Measurements from ENCODE around the gene MEI1.
"Not testable (repeated sequence)": the region's sequence is repeated elsewhere in the genome, so short reads cannot be mapped to it uniquely, and the experiment has no call there.

MEI1 gene

DNA sequence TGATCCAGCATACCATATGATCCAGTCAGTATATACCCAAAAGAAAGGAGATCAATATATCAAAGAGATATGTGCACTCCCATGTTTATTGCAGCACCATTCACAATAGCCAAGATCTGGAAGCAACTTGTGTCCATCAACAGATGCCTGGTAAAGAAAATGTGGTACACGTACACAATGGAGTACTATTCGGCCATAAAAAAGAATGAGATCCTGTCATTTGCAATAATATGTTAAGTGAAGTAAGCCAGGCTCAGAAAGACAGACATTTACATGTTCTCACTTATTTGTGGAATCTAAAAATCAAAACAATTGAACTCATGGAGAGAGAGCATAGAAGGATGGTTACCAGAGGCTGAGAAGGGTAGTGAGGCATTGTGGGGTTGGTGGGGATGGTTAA, 37.6 kb upstream of the MEI1 start:
- Histone ChIP-seq H3K4me3 (ENCODE audit: low read depth in 1 of 2, low read length in 2 of 2) (no peak overlapping the region), H3K27me3 (ENCODE audit: control insufficient read depth in 1 of 2, insufficient read depth in 2 of 2, low read length in 2 of 2) (no peaks in the 10 kb centered on the region), H3K27ac (ENCODE audit: low read depth, low read length) (no peak overlapping the region), H3K4me1 (ENCODE audit: insufficient read depth, low read length) (peaks cover under 1% of the 10 kb centered on the region), H3K36me3 (ENCODE audit: insufficient read depth, low read length) (peaks cover 73% of the 10 kb centered on the region), H3K9ac (ENCODE audit: low read length) (no peak overlapping the region), H3K9me3 (ENCODE audit: low read length) (no peaks in the 10 kb centered on the region)

DNA sequence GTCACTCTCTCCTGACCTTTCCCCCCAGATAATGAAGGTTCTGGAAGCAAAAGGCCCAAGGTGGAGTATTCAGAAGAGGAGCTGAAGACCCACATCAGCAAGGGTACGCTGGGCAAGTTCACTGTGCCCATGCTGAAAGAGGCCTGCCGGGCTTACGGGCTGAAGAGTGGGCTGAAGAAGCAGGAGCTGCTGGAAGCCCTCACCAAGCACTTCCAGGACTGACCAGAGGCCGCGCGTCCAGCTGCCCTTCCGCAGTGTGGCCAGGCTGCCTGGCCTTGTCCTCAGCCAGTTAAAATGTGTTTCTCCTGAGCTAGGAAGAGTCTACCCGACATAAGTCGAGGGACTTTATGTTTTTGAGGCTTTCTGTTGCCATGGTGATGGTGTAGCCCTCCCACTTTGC, 35.7 kb upstream of the MEI1 start:
- peaks cover 56% of the 10 kb centered on the region for H3K36me3 ChIP-seq (ENCODE audit: insufficient read depth, low read length)
- H3K4me3 ChIP-seq (ENCODE audit: low read depth in 1 of 2, low read length in 2 of 2); H3K9me3 ChIP-seq (ENCODE audit: low read length); H3K9ac ChIP-seq (ENCODE audit: low read length); H3K27me3 ChIP-seq (ENCODE audit: control insufficient read depth in 1 of 2, insufficient read depth in 2 of 2, low read length in 2 of 2); H3K27ac ChIP-seq (ENCODE audit: low read depth, low read length); H3K4me1 ChIP-seq (ENCODE audit: insufficient read depth, low read length): not testable (repeated sequence)

DNA sequence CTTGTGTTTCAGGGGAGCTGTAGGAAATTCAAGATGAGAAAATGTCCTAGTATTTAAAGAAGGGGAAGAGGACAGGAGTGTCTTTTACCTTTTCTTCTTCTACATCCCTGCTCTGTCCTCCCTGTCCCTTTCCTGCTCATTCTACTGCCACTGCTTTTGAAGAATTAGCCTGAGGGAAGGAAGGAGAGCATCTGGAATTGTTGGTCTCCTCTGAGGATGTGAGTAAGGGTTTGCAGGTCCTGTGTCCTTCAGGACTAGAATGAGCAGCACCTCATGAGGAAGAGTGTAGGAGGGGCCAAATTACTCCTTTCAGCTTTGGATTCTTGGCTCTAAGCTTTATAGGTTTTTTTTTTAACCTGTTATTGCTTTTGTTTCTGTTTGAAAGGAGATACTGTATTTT, 34.8 kb upstream of the MEI1 start:
- Histone ChIP-seq H3K4me1 (ENCODE audit: insufficient read depth, low read length) (peaks cover 9% of the 10 kb centered on the region), H3K36me3 (ENCODE audit: insufficient read depth, low read length) (peaks cover 47% of the 10 kb centered on the region), H3K9ac (ENCODE audit: low read length) (no peak overlapping the region), H3K4me3 (ENCODE audit: low read depth in 1 of 2, low read length in 2 of 2) (no peak overlapping the region), H3K9me3 (ENCODE audit: low read length) (no peaks in the 10 kb centered on the region), H3K27me3 (ENCODE audit: control insufficient read depth in 1 of 2, insufficient read depth in 2 of 2, low read length in 2 of 2) (no peaks in the 10 kb centered on the region), H3K27ac (ENCODE audit: low read depth, low read length) (no peak overlapping the region)

DNA sequence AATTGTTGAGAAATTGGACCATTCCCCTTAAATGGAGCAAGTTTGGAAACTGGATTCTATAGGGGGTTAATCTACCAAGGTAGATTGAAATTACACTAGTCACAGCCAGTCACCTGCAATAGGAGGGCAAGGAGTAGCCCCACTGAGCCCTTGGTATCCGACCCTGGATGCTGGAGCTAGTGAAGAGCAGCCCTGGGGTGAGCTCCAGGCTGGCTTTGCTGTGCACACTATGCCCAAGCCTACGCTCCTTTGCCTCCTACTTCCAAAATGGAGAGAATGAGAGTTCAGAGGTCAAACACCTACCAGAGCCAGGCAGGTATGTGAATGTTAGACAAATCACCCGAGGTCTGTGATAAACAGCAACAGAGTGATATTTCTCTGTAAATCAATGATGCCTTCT, 34.4 kb upstream of the MEI1 start:
- no peaks in the 10 kb centered on the region for H3K9me3 ChIP-seq (ENCODE audit: low read length)
- H3K36me3 ChIP-seq (ENCODE audit: insufficient read depth, low read length), result peaks cover 43% of the 10 kb centered on the region
- no peak overlapping the region for H3K9ac ChIP-seq (ENCODE audit: low read length)
- no peaks in the 10 kb centered on the region for H3K27me3 ChIP-seq (ENCODE audit: control insufficient read depth in 1 of 2, insufficient read depth in 2 of 2, low read length in 2 of 2)
- no peak overlapping the region for H3K27ac ChIP-seq (ENCODE audit: low read depth, low read length)
- H3K4me3 ChIP-seq (ENCODE audit: low read depth in 1 of 2, low read length in 2 of 2), result no peak overlapping the region
- peaks cover 9% of the 10 kb centered on the region for H3K4me1 ChIP-seq (ENCODE audit: insufficient read depth, low read length)

DNA sequence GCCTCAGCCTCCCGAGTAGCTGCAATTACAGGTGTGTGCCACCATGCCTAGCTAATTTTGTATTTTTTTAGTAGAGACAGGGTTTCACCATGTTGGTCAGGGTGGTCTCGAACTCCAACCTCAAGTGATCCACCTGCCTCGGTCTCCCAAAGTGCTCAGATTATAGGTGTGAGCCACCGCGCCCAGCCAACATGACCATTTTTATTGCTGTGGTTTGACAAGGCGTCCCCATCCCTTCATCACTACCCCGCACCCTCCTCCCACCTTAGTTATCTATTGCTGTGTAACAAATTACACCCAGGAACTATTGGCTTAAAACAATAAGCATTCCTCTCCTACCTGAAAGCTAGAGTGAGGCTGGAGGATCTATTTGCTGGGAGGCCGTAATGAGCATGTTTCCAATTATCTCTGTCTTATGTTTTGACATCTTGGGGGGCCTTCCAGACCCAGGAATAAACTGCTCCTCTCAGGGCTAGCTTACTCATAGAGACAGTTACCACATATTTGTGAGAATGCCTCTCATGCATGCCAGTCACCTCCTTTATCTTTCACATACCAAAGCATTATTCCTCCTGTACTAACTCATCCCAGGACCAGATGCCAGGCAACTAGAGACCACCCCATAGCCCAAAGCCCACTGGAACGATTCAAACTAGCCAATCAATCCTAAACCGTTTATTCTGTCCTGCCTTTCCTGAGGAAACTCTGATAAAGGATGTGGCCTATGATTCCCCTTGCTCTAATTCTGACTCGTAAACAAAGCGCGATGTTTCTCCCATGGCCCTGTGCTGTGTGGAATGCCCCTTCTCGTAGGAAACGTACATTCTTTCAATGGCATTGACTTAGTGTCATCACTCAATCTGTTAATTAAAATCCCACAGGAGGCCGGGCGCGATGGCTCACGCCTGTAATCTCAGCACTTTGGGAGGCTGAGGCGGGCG, 30.1 kb upstream of the MEI1 start:
- H3K4me3 ChIP-seq (ENCODE audit: low read depth in 1 of 2, low read length in 2 of 2), result no peak overlapping the region
- no peak overlapping the region for H3K9ac ChIP-seq (ENCODE audit: low read length)
- no peak overlapping the region for H3K27ac ChIP-seq (ENCODE audit: low read depth, low read length)
- H3K9me3 ChIP-seq (ENCODE audit: low read length), result no peaks in the 10 kb centered on the region
- peaks cover 9% of the 10 kb centered on the region for H3K4me1 ChIP-seq (ENCODE audit: insufficient read depth, low read length)
- H3K36me3 ChIP-seq (ENCODE audit: insufficient read depth, low read length), result peaks cover 12% of the 10 kb centered on the region
- no peaks in the 10 kb centered on the region for H3K27me3 ChIP-seq (ENCODE audit: control insufficient read depth in 1 of 2, insufficient read depth in 2 of 2, low read length in 2 of 2)

DNA sequence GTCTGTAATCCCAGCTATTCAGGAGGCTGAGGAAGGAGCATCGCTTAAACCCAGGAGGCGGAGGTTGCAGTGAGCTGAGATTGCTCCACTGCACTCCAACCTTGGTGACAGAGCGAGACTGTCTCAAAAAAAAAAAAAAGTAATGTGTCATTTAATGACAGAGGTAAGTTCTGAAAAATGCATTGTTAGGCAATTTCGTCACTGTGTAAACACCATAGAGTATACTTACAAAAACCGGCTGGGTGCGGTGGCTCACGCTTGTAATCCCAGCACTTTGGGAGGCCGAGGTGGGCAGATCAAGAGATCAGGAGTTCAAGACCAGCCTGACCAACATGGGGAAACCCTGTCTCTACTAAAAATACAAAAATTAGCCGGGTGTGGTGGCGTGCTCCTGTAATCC, 27.2 kb upstream of the MEI1 start:
- H3K9ac ChIP-seq (ENCODE audit: low read length); H3K27ac ChIP-seq (ENCODE audit: low read depth, low read length); H3K27me3 ChIP-seq (ENCODE audit: control insufficient read depth in 1 of 2, insufficient read depth in 2 of 2, low read length in 2 of 2); H3K4me3 ChIP-seq (ENCODE audit: low read depth in 1 of 2, low read length in 2 of 2); H3K9me3 ChIP-seq (ENCODE audit: low read length); H3K4me1 ChIP-seq (ENCODE audit: insufficient read depth, low read length): not testable (repeated sequence)
- H3K36me3 ChIP-seq (ENCODE audit: insufficient read depth, low read length), result peaks cover 18% of the 10 kb centered on the region

DNA sequence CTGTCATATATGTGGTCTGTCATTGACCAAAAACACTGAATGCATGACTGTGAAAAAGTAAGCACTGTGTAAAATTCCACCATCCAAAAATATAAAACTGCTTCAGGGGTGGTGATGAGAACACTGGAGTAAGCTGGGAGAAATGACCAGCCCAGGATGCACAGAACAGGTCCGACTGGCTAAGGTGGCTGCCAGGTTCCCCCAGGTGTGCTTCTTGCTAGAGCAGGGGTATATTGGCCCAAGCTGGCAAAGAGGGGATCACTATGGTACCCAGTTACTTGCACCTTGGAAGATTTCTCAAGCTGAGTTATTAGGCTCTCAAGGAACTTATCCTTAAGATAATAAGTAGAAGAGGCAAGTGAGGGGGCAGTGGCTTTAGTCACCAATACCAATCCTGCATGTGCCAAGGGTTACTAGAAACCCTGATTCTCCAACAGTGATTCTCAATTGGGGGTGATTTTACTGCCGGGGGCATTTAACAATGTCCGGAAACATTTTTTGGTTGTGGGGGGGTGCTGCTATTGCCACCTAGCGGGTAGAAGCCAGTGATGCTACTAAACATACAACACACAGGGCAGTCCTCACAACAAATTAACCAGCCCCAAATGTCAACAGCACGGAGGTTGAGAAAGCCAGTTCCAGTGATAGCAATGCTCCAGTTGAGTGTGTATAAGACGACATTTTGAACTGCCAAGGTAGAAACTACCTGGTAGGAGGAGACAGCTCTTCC, 26.4 kb upstream of the MEI1 start:
- Histone ChIP-seq H3K36me3 (ENCODE audit: insufficient read depth, low read length) (peaks cover 18% of the 10 kb centered on the region), H3K9ac (ENCODE audit: low read length) (no peak overlapping the region), H3K27me3 (ENCODE audit: control insufficient read depth in 1 of 2, insufficient read depth in 2 of 2, low read length in 2 of 2) (no peaks in the 10 kb centered on the region), H3K4me3 (ENCODE audit: low read depth in 1 of 2, low read length in 2 of 2) (no peak overlapping the region), H3K9me3 (ENCODE audit: low read length) (no peaks in the 10 kb centered on the region), H3K27ac (ENCODE audit: low read depth, low read length) (no peak overlapping the region), H3K4me1 (ENCODE audit: insufficient read depth, low read length) (no peaks in the 10 kb centered on the region)

DNA sequence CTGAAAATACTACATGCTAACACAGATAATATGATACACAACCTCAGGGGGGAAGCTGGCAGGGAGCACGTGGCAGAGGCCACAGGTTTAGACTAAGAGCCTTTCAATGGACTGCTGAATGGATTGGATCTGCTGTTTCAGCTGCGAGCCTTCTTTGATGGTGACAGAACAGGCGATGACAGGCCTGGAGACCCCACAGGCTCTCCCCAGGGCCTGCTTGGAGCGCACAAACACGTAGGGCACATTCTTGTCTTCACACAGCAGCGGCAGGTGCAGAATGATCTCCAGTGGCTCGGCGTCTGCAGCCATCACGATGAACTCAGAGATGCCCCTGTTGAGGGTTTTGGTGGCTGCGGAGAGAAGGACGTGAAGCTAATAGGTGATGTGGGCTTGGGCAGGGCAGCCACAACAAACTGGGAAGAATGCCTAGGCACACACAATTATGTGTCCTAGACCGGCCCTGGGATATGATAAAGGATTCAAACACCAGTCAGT, 24.4 kb upstream of the MEI1 start:
- no peak overlapping the region for H3K4me3 ChIP-seq (ENCODE audit: low read depth in 1 of 2, low read length in 2 of 2)
- no peak overlapping the region for H3K9ac ChIP-seq (ENCODE audit: low read length)
- no peak overlapping the region for H3K27ac ChIP-seq (ENCODE audit: low read depth, low read length)
- no peaks in the 10 kb centered on the region for H3K9me3 ChIP-seq (ENCODE audit: low read length)
- H3K4me1 ChIP-seq (ENCODE audit: insufficient read depth, low read length), result no peaks in the 10 kb centered on the region
- H3K36me3 ChIP-seq (ENCODE audit: insufficient read depth, low read length), result peaks cover 32% of the 10 kb centered on the region
- no peaks in the 10 kb centered on the region for H3K27me3 ChIP-seq (ENCODE audit: control insufficient read depth in 1 of 2, insufficient read depth in 2 of 2, low read length in 2 of 2)

DNA sequence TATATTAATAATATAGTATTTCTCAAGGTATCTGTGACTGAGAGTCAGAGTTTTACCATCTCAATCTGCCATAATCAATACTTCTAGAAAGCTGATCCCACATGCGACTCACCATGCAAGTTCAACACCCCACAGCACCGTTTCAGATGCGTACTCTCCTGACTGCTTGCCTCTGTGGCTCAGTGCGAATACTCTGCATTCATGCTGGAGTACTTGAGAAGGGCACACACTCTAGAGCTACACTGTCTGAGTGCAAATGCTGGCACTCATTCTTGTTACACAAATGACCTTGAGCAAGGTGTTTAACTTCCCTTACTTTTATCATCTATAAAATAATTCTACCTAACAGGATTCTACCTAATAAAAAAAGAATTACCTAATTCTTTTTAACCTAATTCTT, 23.2 kb upstream of the MEI1 start:
- Histone ChIP-seq H3K36me3 (ENCODE audit: insufficient read depth, low read length) (peaks cover 43% of the 10 kb centered on the region), H3K4me1 (ENCODE audit: insufficient read depth, low read length) (no peaks in the 10 kb centered on the region), H3K9ac (ENCODE audit: low read length) (no peak overlapping the region), H3K27me3 (ENCODE audit: control insufficient read depth in 1 of 2, insufficient read depth in 2 of 2, low read length in 2 of 2) (no peaks in the 10 kb centered on the region), H3K4me3 (ENCODE audit: low read depth in 1 of 2, low read length in 2 of 2) (no peak overlapping the region), H3K9me3 (ENCODE audit: low read length) (no peaks in the 10 kb centered on the region), H3K27ac (ENCODE audit: low read depth, low read length) (no peak overlapping the region)

DNA sequence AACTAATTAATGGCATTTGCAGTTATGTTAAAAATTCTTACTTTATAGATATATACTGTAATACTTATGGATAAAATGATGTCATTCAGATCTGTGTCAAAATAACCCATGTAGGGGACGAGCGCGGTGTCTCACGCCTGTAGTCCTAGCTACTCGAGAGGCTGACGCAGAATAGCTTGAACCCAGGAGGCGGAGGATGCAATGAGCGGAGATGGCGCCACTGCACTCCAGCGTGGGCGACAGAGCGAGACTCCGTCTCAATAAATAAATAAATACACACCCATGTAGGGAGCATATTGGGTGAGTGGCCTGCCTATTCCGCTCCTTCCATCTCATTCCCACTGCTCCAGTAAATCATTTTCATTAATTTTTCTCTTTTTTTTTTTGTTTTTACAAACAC, 17.7 kb upstream of the MEI1 start:
- H3K4me3 ChIP-seq (ENCODE audit: low read depth in 1 of 2, low read length in 2 of 2), result no peak overlapping the region
- H3K9ac ChIP-seq (ENCODE audit: low read length), result no peak overlapping the region
- peak overlapping the region; percentile 72 for H3K27ac ChIP-seq (ENCODE audit: low read depth, low read length)
- H3K4me1 ChIP-seq (ENCODE audit: insufficient read depth, low read length), result no peaks in the 10 kb centered on the region
- H3K9me3 ChIP-seq (ENCODE audit: low read length), result no peaks in the 10 kb centered on the region
- peaks cover 26% of the 10 kb centered on the region for H3K36me3 ChIP-seq (ENCODE audit: insufficient read depth, low read length)
- H3K27me3 ChIP-seq (ENCODE audit: control insufficient read depth in 1 of 2, insufficient read depth in 2 of 2, low read length in 2 of 2), result no peaks in the 10 kb centered on the region

DNA sequence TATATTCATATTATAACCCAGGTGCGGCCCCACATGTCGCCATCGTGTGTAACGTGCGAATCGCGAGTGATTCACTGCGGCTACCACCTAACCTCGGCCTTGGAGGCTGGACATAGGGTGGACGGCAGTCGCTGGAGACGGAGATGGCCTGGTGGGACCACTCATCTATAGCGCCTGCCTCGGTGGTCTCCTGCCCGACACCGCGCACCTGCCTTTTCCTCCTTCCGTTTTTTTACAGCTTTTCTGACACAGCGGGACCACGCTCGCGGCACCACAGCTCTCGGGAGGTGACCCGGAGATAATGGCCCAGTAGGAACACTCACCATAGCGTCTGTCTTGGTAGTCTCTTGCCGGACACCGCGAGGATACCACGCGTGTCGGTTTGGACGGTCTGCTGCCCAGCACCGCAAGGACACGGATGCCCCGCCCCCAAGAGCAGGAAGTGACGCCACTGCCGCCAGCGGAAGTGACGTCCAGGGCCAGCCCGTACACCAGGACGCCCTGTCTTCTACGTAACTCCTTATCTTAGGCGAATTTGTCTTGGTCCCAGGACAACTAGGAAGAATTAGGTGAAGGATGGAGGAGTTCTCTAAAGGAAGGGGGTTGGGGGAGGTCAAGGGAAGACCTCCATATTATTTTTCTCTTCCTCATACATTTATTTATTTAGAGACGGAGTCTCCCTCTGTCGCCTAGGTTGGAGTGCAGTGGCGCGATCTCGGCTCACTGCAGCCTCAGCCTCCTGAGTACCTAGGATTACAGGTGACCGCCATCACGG, 17.1 kb upstream of the MEI1 start:
- Histone ChIP-seq H3K4me3 (ENCODE audit: low read depth in 1 of 2, low read length in 2 of 2) (peak overlapping the region; percentile 52 to 58), H3K27ac (ENCODE audit: low read depth, low read length) (peak overlapping the region; percentile 72), H3K4me1 (ENCODE audit: insufficient read depth, low read length) (peaks cover under 1% of the 10 kb centered on the region), H3K36me3 (ENCODE audit: insufficient read depth, low read length) (peaks cover 26% of the 10 kb centered on the region), H3K9ac (ENCODE audit: low read length) (peak overlapping the region; percentile 57), H3K27me3 (ENCODE audit: control insufficient read depth in 1 of 2, insufficient read depth in 2 of 2, low read length in 2 of 2) (no peaks in the 10 kb centered on the region), H3K9me3 (ENCODE audit: low read length) (no peaks in the 10 kb centered on the region)
